Cardiac fibroblast (primary cell): ENCODE measurements around the gene SRGAP3.

Source experiments
- DNase-seq, 2 donors: peaks; one replicate each; pipeline versions ENCODE4 v3.0.0 to v3.0.0-alpha.2; 2010; ENCODE audit warnings: low read depth in 2 of 2
- H3K4me3 ChIP-seq, 2 donors: replicated peaks in 1 of 2; 1 replicate in 1 of 2; 2 replicates in 1 of 2; pipeline ENCODE4 v1.5.1; 2011; ENCODE audit warnings: low read depth in 2 of 2, low read length in 2 of 2, mild to moderate bottlenecking in 2 of 2, moderate library complexity in 1 of 2
- CTCF ChIP-seq: IDR thresholded peaks from one replicate; pipeline ENCODE4 v1.5.1; 2011; ENCODE audit warnings: low read depth, mild to moderate bottlenecking, low read length, inconsistent platforms

SRGAP3 gene

GRCh38 chr3:9199775-9200174 is 49.7 kb downstream of the SRGAP3 start:
- no peak for DNase-seq
- TF ChIP-seq CTCF: no peak
- no peak overlapping the region for H3K4me3 ChIP-seq

- TF ChIP-seq CTCF: no peak
- no peak for DNase-seq
- H3K4me3 ChIP-seq: no peak overlapping the region
Measured at GRCh38 chr3:9198899-9199335, 50.5 kb downstream of the SRGAP3 start.

- no peak for TF ChIP-seq CTCF
- H3K4me3 ChIP-seq: no peak overlapping the region
- no peak for DNase-seq
Measured at GRCh38 chr3:9198261-9198660, 51.2 kb downstream of the SRGAP3 start.

GRCh38 chr3:9196020-9196419 is 53.4 kb downstream of the SRGAP3 start:
- no peak for DNase-seq
- no peak for TF ChIP-seq CTCF
- H3K4me3 ChIP-seq: no peak overlapping the region

- DNase-seq: no peak
- H3K4me3 ChIP-seq: no peak overlapping the region
- TF ChIP-seq CTCF: no peak
Measured at GRCh38 chr3:9195390-9195789, 54.1 kb downstream of the SRGAP3 start.

GRCh38 chr3:9194509-9195184 is 54.8 kb downstream of the SRGAP3 start:
- DNase-seq: no peak
- H3K4me3 ChIP-seq: no peak overlapping the region
- no peak for TF ChIP-seq CTCF
